Brain microvascular endothelial cell (primary cell): ENCODE measurements around the gene PRDM2.

ENCODE experiments used
- DNase-seq: peaks from one replicate; pipeline ENCODE4 v3.0.0-alpha.2; 2020
- H3K27ac ChIP-seq: fragments of 250-450 bp; sonication (Bioruptor Pico); 2 replicates; pipeline ENCODE4 v1.5.1; 2020; ENCODE audit warnings: mild to moderate bottlenecking, moderate library complexity
- H3K27me3 ChIP-seq: fragments of 250-450 bp; sonication (Bioruptor Pico); replicated peaks from 2 replicates; pipeline ENCODE4 v1.5.1; 2020; ENCODE audit warnings: mild to moderate bottlenecking
- H3K36me3 ChIP-seq: fragments of 250-450 bp; sonication (Bioruptor Pico); replicated peaks from 2 replicates; pipeline ENCODE4 v1.5.1; 2020; ENCODE audit warnings: mild to moderate bottlenecking
- H3K4me3 ChIP-seq: 2 replicates; pipeline ENCODE4 v1.5.1; 2011; ENCODE audit warnings: low read depth, mild to moderate bottlenecking, control low read depth, low read length, moderate library complexity
- CTCF ChIP-seq: IDR thresholded peaks from 2 replicates; pipeline ENCODE4 v1.5.1; 2011; ENCODE audit warnings: low read depth, mild to moderate bottlenecking, moderate library complexity, low read length, control low read depth, inconsistent platforms; ENCODE audit errors: missing control alignments
- in situ Hi-C: cut with HindIII; loops from 2 replicates; pipeline ENCODE4 v1.10.0; 2017; ENCODE audit warnings: low sequenced_read_pairs, low pct_ligation_motif_present

The PRDM2 gene

GRCh38 chr1:13812456-13813397, 112.7 kb downstream of the PRDM2 start:
- in situ Hi-C loops = no loop called here
- TF ChIP-seq CTCF = no peak
- Histone ChIP-seq H3K27ac (no peak overlapping the region), H3K36me3 (no peaks in the 10 kb centered on the region), H3K27me3 (no peaks in the 10 kb centered on the region), H3K4me3 (no peak overlapping the region)
- DNase-seq = no peak

- TF ChIP-seq CTCF = peak; percentile 76
- no peak for DNase-seq
These were observed 113.5 kb downstream of the PRDM2 start for GRCh38 chr1:13813398-13814012.

GRCh38 chr1:13814131-13814530, 114.1 kb downstream of the PRDM2 start:
- TF ChIP-seq CTCF = no peak
- H3K36me3 ChIP-seq = no peaks in the 10 kb centered on the region
- in situ Hi-C loops = no loop called here
- no peak overlapping the region for H3K27ac ChIP-seq
- no peak for DNase-seq
- no peaks in the 10 kb centered on the region for H3K27me3 ChIP-seq
- no peak overlapping the region for H3K4me3 ChIP-seq

More at GRCh38 chr1:13813398-13814012, 113.5 kb downstream of the PRDM2 start:
- in situ Hi-C loops = no loop called here
- Histone ChIP-seq H3K27ac (no peak overlapping the region), H3K27me3 (no peaks in the 10 kb centered on the region), H3K4me3 (no peak overlapping the region), H3K36me3 (no peaks in the 10 kb centered on the region)

- H3K36me3 ChIP-seq = no peaks in the 10 kb centered on the region
- TF ChIP-seq CTCF = no peak
- no peaks in the 10 kb centered on the region for H3K27me3 ChIP-seq
- no peak for DNase-seq
- H3K27ac ChIP-seq = no peak overlapping the region
- in situ Hi-C loops = no loop called here
- H3K4me3 ChIP-seq = no peak overlapping the region
These were observed 116.2 kb downstream of the PRDM2 start for GRCh38 chr1:13816016-13816760.

GRCh38 chr1:13817906-13818305, 117.9 kb downstream of the PRDM2 start:
- Histone ChIP-seq H3K27me3 (no peaks in the 10 kb centered on the region), H3K4me3 (no peak overlapping the region), H3K27ac (no peak overlapping the region), H3K36me3 (no peaks in the 10 kb centered on the region)
- no peak for TF ChIP-seq CTCF
- in situ Hi-C loops = no loop called here
- no peak for DNase-seq
